Coronary artery (tissue), 2 donors: ENCODE data around the gene MMS19.

ENCODE experiments used
- DNase-seq: peaks from one replicate; pipeline ENCODE4 v3.0.0-alpha.2; 2017; ENCODE audit warnings: low spot score
- H3K27ac ChIP-seq, 2 donors: fragments of 200-600 bp; sonication (generic); one replicate each; pipeline ENCODE4 v1.5.1; 2016 to 2019
- H3K4me3 ChIP-seq: fragments of 200-600 bp; sonication (generic); 2 replicates; pipeline ENCODE4 v1.5.1; 2016; ENCODE audit warnings: mild to moderate bottlenecking, moderate library complexity
- TF ChIP-seq, protein P1 (sequence below): fragments of 200-600 bp; sonication (generic); IDR thresholded peaks from one replicate; pipeline ENCODE4 v1.5.1; 2019; ENCODE audit warnings: antibody characterized with exemption

The MMS19 gene

DNA sequence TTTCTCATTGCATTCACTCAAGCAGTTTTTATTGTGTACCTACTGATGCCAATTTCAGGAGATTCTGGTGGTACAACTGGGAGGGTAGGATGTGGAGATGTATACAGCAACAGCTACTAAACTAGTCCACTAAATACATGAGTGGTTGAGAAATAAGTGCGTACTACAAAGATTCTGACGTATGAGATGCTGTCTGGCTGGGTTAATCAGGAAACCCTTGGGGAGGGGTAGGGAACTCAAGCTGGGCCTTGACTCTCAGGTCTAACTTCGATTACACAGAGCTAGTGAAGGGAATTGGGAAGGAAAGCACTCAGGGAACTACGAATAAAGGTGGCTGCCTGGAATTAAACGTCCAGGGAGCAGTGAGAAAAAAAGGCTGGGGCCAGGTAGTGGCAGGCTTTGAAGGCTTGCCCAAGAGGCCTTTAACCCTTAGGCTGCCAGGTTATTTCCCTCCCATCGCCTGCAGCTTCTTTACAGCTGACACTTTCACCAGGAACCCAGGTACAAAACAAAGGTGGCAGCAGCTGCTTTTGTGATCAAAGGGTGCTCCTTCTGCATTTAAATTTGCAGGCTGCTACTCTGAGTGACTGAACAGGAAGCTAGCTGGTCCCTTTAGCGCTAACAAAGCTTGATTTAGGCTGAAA is 3.2 kb downstream of the MMS19 start:
- peak overlapping the region; percentile 12 to 24 for H3K27ac ChIP-seq
- TF ChIP-seq, protein P1, sequence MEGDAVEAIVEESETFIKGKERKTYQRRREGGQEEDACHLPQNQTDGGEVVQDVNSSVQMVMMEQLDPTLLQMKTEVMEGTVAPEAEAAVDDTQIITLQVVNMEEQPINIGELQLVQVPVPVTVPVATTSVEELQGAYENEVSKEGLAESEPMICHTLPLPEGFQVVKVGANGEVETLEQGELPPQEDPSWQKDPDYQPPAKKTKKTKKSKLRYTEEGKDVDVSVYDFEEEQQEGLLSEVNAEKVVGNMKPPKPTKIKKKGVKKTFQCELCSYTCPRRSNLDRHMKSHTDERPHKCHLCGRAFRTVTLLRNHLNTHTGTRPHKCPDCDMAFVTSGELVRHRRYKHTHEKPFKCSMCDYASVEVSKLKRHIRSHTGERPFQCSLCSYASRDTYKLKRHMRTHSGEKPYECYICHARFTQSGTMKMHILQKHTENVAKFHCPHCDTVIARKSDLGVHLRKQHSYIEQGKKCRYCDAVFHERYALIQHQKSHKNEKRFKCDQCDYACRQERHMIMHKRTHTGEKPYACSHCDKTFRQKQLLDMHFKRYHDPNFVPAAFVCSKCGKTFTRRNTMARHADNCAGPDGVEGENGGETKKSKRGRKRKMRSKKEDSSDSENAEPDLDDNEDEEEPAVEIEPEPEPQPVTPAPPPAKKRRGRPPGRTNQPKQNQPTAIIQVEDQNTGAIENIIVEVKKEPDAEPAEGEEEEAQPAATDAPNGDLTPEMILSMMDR: no peak
- no peak for DNase-seq
- H3K4me3 ChIP-seq: no peak overlapping the region

DNA sequence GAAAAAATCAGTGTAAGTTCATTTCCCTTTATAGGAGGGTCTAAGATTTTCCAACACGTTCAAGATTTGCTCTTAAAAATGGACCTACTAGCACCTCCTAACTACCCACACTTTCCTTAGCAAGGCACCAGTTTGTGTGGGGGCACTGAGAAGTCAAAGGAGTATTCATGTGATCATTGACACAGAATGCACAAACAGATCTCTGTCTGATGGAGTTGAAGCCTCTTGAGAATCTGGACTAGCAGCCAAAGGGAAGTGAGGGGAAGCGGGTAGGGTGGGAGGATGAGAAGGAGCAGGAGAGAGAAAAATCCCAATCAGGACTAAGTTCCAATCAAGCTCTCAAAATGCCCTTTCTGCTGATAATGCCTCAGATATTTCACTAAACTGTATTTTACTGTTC is 4.1 kb downstream of the MMS19 start:
- DNase-seq: no peak
- Histone ChIP-seq H3K27ac (peak overlapping the region in 1 of 2 donors; percentile 12), H3K4me3 (no peak overlapping the region)
- TF ChIP-seq, protein P1: no peak

DNA sequence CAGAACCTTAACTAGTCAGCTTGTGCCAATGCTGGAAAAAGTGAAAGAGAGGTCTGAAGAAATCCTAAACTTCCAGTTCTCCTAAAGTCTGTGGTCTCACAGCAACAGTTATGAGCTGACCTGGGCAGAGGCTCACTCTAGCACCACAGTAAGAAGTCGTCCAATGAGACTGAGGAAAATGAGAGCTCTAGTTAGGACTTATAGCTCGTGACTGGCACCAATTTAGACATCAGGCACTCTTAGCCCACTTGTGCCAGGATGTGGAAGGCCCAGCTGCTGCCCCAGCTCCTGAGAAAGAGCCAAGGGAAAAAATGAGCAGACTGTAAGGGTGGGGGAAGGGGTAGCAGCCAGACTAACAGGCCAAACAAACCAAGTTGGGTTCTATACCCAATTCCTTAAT is 7.6 kb downstream of the MMS19 start:
- no peak overlapping the region for H3K4me3 ChIP-seq
- TF ChIP-seq, protein P1: no peak
- DNase-seq: no peak
- H3K27ac ChIP-seq: peak overlapping the region; percentile 58 to 59

GRCh38 chr10:97485647-97486281 is 12.5 kb downstream of the MMS19 start:
- no peak for DNase-seq
- Histone ChIP-seq H3K4me3 (no peak overlapping the region), H3K27ac (no peak overlapping the region)
- TF ChIP-seq, protein P1: no peak

DNA sequence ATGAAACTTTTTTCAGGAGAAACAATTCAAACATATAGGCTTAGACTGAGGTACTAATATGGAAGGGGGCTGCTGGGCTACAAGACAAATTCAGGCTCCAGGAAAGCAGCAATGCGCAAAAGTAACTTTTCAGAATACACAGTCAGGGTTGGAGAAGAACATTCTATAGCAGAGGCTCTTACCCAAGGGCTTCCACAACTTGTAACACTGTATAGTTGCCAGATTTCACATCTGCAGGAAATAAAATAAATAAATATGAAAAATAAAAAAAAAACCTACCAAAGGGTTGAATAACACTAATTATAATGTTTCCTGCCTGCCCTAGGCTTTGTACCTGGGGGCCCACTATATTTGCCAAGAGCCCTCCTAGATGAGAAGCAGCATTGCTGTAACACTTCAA is 14.3 kb downstream of the MMS19 start:
- Histone ChIP-seq H3K27ac (no peak overlapping the region), H3K4me3 (no peak overlapping the region)
- TF ChIP-seq, protein P1: no peak
- no peak for DNase-seq

GRCh38 chr10:97483506-97483905 is 14.7 kb downstream of the MMS19 start:
- Histone ChIP-seq H3K27ac (no peak overlapping the region), H3K4me3 (no peak overlapping the region)
- DNase-seq: no peak
- TF ChIP-seq, protein P1: no peak

GRCh38 chr10:97482381-97482780 is 15.8 kb downstream of the MMS19 start:
- H3K27ac ChIP-seq: no peak overlapping the region
- no peak overlapping the region for H3K4me3 ChIP-seq
- TF ChIP-seq, protein P1: no peak
- no peak for DNase-seq
